Measurements from ENCODE around the gene P2RX2. TPM values are rescaled to one million over a fixed set of nuclear protein-coding genes. Genes with fewer than 3 reads are reported as not detected.

The P2RX2 gene
- total and polyA plus RNA-seq, 2 experiments from 2014 or later = 1.1 to 1.7 TPM

DNA sequence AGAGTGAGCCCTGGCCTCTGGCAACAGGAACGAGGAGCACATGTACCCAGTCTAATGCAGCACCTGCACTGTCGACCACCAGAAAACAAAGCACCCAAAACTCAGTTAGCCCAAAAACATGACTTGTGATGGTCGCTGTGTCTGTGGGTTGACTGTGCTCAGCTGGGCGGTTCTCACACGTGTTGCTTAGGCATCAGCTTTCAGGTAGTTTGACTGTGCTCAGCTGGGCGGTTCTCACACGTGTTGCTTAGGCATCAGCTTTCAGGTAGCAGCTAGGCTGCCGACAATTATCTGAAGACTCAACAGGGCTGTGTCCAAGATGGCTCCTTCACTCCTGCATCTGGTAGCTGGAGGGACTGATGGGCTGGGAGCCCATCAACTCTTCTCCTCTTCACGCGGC is 7.0 kb upstream of the P2RX2 start:
- Mint-ChIP-seq H3K4me3 (no peak overlapping the region), H3K27me3 (ENCODE audit: insufficient read depth, low read depth, poor library complexity) (peaks cover 90% of the 10 kb centered on the region), H3K4me1 (no peaks in the 10 kb centered on the region), H3K27ac (no peak overlapping the region), H3K9me3 (peaks cover 34% of the 10 kb centered on the region), H3K36me3 (ENCODE audit: low read depth) (peaks cover 3% of the 10 kb centered on the region; the same call in 1 of the 3 replicates)
- H3K4me1 ChIP-seq (ENCODE audit: insufficient read depth) = no peaks in the 10 kb centered on the region
- no peaks in the 10 kb centered on the region for H3K9me2 ChIP-seq (ENCODE audit: insufficient read depth)
- H3K4me2 ChIP-seq = no peak overlapping the region
- H2AFZ ChIP-seq = no peak overlapping the region
- H3K27me3 ChIP-seq (ENCODE audit: insufficient read depth) = peaks cover 94% of the 10 kb centered on the region
- no peak for DNase-seq (ENCODE audit: low spot score)
- peak; percentile 98 for TF ChIP-seq ZNF331 (CRISPR knock-in tag; IDR thresholded peaks at IDR 0.05; ENCODE audit: low read depth)
- no peak for TF ChIP-seq ZNF114 (CRISPR knock-in tag; IDR thresholded peaks at IDR 0.05)
- no peak for ATAC-seq
- no peaks in the 10 kb centered on the region for H3K79me2 ChIP-seq (replicated peaks; ENCODE audit: insufficient read depth)
- H3K4me3 ChIP-seq = no peak overlapping the region
- H4K20me1 ChIP-seq (replicated peaks; ENCODE audit: insufficient read depth) = no peaks in the 10 kb centered on the region
- H3F3A ChIP-seq (replicated peaks; ENCODE audit: low read depth) = 0 out of 2 replicates have a peak, but pooled peaks cover 4% of the 10 kb centered on the region
- H3K36me3 ChIP-seq (ENCODE audit: insufficient read depth) = no peaks in the 10 kb centered on the region
- no peak overlapping the region for H3K27ac ChIP-seq (ENCODE audit: low read depth)

DNA sequence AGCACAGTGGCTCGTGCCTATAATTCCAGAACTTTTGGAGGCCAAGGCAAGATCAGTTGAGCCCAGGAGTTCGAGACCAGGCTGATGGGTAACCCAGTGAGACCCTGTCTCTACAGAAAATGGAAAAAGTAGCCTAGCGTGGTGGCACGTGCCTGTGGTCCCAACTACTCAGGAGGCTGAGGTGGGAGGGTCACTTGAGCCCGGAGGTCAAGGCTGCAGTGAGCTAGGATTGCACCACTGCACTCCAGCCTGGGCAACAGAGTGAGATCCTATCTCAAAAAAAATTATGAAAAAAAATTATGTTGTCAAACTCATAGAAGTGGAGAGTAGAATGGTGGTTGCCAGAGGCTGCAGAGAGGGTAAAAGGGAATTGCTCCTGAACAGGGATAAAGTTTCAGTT is 4.5 kb upstream of the P2RX2 start:
- no peaks in the 10 kb centered on the region for H3K9me2 ChIP-seq (ENCODE audit: insufficient read depth)
- no peaks in the 10 kb centered on the region for H3K79me2 ChIP-seq (replicated peaks; ENCODE audit: insufficient read depth)
- H3K9me3 Mint-ChIP-seq = peaks cover 49% of the 10 kb centered on the region
- peaks cover 6% of the 10 kb centered on the region; the same call in 1 of the 2 replicates for H3K4me1 ChIP-seq (ENCODE audit: insufficient read depth)
- no peak overlapping the region for H2AFZ ChIP-seq
- H3F3A ChIP-seq (replicated peaks; ENCODE audit: low read depth) = 0 out of 2 replicates have a peak, but pooled peaks cover 3% of the 10 kb centered on the region
- H3K27me3 ChIP-seq (ENCODE audit: insufficient read depth) = peaks cover 87% of the 10 kb centered on the region
- H3K27ac ChIP-seq (ENCODE audit: low read depth) = no peak overlapping the region
- DNase-seq (ENCODE audit: low spot score) (no peak), ATAC-seq (no peak)
- H3K4me1 Mint-ChIP-seq = peaks cover 5% of the 10 kb centered on the region; the same call in 2 of the 3 replicates
- H3K4me3 ChIP-seq = no peak overlapping the region
- no peaks in the 10 kb centered on the region for H3K36me3 ChIP-seq (ENCODE audit: insufficient read depth)
- 0 out of 2 replicates have a peak, but pooled peaks cover 4% of the 10 kb centered on the region for H4K20me1 ChIP-seq (replicated peaks; ENCODE audit: insufficient read depth)
- peaks cover 12% of the 10 kb centered on the region for H3K36me3 Mint-ChIP-seq (ENCODE audit: low read depth)
- no peak overlapping the region for H3K4me3 Mint-ChIP-seq
- H3K27ac Mint-ChIP-seq = no peak overlapping the region
- H3K4me2 ChIP-seq = no peak overlapping the region
- H3K27me3 Mint-ChIP-seq (ENCODE audit: insufficient read depth, low read depth, poor library complexity) = peaks cover 84% of the 10 kb centered on the region
- TF ChIP-seq NANOG (IDR thresholded peaks at IDR 0.05; ENCODE audit: borderline replicate concordance) (no peak), EZH2 (IDR thresholded peaks at IDR 0.05; ENCODE audit: low read depth, unreplicated experiment) (no peak), POLR2AphosphoS5 (IDR thresholded peaks at IDR 0.05; ENCODE audit: low read depth) (no peak), STAT1 (IDR thresholded peaks at IDR 0.05; ENCODE audit: unreplicated experiment) (no peak), JUNB (IDR thresholded peaks at IDR 0.05; ENCODE audit: unreplicated experiment) (no peak), CREB1 (CRISPR knock-in tag; IDR thresholded peaks at IDR 0.05; ENCODE audit: low read depth) (no peak), EZH2phosphoT487 (IDR thresholded peaks at IDR 0.05; ENCODE audit: unreplicated experiment) (no peak)
- TF ChIP-seq, protein P1, sequence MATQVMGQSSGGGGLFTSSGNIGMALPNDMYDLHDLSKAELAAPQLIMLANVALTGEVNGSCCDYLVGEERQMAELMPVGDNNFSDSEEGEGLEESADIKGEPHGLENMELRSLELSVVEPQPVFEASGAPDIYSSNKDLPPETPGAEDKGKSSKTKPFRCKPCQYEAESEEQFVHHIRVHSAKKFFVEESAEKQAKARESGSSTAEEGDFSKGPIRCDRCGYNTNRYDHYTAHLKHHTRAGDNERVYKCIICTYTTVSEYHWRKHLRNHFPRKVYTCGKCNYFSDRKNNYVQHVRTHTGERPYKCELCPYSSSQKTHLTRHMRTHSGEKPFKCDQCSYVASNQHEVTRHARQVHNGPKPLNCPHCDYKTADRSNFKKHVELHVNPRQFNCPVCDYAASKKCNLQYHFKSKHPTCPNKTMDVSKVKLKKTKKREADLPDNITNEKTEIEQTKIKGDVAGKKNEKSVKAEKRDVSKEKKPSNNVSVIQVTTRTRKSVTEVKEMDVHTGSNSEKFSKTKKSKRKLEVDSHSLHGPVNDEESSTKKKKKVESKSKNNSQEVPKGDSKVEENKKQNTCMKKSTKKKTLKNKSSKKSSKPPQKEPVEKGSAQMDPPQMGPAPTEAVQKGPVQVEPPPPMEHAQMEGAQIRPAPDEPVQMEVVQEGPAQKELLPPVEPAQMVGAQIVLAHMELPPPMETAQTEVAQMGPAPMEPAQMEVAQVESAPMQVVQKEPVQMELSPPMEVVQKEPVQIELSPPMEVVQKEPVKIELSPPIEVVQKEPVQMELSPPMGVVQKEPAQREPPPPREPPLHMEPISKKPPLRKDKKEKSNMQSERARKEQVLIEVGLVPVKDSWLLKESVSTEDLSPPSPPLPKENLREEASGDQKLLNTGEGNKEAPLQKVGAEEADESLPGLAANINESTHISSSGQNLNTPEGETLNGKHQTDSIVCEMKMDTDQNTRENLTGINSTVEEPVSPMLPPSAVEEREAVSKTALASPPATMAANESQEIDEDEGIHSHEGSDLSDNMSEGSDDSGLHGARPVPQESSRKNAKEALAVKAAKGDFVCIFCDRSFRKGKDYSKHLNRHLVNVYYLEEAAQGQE (IDR thresholded peaks at IDR 0.05; ENCODE audit: unreplicated experiment) = no peak
- TF ChIP-seq, protein P2, sequence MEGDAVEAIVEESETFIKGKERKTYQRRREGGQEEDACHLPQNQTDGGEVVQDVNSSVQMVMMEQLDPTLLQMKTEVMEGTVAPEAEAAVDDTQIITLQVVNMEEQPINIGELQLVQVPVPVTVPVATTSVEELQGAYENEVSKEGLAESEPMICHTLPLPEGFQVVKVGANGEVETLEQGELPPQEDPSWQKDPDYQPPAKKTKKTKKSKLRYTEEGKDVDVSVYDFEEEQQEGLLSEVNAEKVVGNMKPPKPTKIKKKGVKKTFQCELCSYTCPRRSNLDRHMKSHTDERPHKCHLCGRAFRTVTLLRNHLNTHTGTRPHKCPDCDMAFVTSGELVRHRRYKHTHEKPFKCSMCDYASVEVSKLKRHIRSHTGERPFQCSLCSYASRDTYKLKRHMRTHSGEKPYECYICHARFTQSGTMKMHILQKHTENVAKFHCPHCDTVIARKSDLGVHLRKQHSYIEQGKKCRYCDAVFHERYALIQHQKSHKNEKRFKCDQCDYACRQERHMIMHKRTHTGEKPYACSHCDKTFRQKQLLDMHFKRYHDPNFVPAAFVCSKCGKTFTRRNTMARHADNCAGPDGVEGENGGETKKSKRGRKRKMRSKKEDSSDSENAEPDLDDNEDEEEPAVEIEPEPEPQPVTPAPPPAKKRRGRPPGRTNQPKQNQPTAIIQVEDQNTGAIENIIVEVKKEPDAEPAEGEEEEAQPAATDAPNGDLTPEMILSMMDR (conservative IDR thresholded peaks at IDR 0.05; ENCODE audit: low read depth in 2 of 2) = no peak
- TF ChIP-seq, protein P3, sequence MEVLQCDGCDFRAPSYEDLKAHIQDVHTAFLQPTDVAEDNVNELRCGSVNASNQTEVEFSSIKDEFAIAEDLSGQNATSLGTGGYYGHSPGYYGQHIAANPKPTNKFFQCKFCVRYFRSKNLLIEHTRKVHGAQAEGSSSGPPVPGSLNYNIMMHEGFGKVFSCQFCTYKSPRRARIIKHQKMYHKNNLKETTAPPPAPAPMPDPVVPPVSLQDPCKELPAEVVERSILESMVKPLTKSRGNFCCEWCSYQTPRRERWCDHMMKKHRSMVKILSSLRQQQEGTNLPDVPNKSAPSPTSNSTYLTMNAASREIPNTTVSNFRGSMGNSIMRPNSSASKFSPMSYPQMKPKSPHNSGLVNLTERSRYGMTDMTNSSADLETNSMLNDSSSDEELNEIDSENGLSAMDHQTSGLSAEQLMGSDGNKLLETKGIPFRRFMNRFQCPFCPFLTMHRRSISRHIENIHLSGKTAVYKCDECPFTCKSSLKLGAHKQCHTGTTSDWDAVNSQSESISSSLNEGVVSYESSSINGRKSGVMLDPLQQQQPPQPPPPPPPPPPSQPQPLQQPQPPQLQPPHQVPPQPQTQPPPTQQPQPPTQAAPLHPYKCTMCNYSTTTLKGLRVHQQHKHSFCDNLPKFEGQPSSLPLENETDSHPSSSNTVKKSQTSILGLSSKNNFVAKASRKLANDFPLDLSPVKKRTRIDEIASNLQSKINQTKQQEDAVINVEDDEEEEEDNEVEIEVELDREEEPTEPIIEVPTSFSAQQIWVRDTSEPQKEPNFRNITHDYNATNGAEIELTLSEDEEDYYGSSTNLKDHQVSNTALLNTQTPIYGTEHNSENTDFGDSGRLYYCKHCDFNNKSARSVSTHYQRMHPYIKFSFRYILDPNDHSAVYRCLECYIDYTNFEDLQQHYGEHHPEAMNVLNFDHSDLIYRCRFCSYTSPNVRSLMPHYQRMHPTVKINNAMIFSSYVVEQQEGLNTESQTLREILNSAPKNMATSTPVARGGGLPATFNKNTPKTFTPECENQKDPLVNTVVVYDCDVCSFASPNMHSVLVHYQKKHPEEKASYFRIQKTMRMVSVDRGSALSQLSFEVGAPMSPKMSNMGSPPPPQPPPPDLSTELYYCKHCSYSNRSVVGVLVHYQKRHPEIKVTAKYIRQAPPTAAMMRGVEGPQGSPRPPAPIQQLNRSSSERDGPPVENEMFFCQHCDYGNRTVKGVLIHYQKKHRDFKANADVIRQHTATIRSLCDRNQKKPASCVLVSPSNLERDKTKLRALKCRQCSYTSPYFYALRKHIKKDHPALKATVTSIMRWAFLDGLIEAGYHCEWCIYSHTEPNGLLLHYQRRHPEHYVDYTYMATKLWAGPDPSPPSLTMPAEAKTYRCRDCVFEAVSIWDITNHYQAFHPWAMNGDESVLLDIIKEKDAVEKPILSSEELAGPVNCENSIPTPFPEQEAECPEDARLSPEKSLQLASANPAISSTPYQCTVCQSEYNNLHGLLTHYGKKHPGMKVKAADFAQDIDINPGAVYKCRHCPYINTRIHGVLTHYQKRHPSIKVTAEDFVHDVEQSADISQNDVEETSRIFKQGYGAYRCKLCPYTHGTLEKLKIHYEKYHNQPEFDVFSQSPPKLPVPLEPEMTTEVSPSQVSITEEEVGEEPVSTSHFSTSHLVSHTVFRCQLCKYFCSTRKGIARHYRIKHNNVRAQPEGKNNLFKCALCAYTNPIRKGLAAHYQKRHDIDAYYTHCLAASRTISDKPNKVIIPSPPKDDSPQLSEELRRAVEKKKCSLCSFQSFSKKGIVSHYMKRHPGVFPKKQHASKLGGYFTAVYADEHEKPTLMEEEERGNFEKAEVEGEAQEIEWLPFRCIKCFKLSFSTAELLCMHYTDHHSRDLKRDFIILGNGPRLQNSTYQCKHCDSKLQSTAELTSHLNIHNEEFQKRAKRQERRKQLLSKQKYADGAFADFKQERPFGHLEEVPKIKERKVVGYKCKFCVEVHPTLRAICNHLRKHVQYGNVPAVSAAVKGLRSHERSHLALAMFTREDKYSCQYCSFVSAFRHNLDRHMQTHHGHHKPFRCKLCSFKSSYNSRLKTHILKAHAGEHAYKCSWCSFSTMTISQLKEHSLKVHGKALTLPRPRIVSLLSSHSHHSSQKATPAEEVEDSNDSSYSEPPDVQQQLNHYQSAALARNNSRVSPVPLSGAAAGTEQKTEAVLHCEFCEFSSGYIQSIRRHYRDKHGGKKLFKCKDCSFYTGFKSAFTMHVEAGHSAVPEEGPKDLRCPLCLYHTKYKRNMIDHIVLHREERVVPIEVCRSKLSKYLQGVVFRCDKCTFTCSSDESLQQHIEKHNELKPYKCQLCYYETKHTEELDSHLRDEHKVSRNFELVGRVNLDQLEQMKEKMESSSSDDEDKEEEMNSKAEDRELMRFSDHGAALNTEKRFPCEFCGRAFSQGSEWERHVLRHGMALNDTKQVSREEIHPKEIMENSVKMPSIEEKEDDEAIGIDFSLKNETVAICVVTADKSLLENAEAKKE (CRISPR knock-in tag; IDR thresholded peaks at IDR 0.05) = no peak
